Trophoblast cell (in vitro differentiated cells and primary cell): ENCODE measurements around the gene PAX6.

Experiments used
- DNase-seq, 2 donors: peaks; one replicate each; pipeline ENCODE4 v3.0.0-alpha.2; 2016
- H2AFZ ChIP-seq: 2 replicates; pipeline ENCODE4 v1.6.1; 2013; ENCODE audit warnings: low read length, moderate library complexity, mild to moderate bottlenecking; ENCODE audit not compliant: insufficient read depth, poor library complexity
- H2AK5ac ChIP-seq: 2 replicates; pipeline ENCODE4 v1.6.1; 2013; ENCODE audit warnings: mild to moderate bottlenecking, low read length
- H2BK120ac ChIP-seq: 2 replicates; pipeline ENCODE4 v1.6.1; 2013; ENCODE audit warnings: low read length, mild to moderate bottlenecking, moderate library complexity; ENCODE audit not compliant: insufficient read depth, poor library complexity
- H2BK12ac ChIP-seq: 2 replicates; pipeline ENCODE4 v1.6.1; 2013; ENCODE audit warnings: mild to moderate bottlenecking, low read length, moderate library complexity
- H2BK5ac ChIP-seq: 2 replicates; pipeline ENCODE4 v1.6.1; 2013; ENCODE audit warnings: low read length, low read depth, moderate library complexity, mild to moderate bottlenecking; ENCODE audit not compliant: poor library complexity
- H3K14ac ChIP-seq: 2 replicates; pipeline ENCODE4 v1.6.1; 2013; ENCODE audit warnings: mild to moderate bottlenecking, low read length
- H3K18ac ChIP-seq: 2 replicates; pipeline ENCODE4 v1.6.1; 2013; ENCODE audit warnings: mild to moderate bottlenecking, low read length
- H3K23ac ChIP-seq: 2 replicates; pipeline ENCODE4 v1.6.1; 2013; ENCODE audit warnings: low read length
- H3K27ac ChIP-seq: 2 replicates; pipeline ENCODE4 v1.5.1; 2013; ENCODE audit warnings: low read depth, mild to moderate bottlenecking, inconsistent platforms, low read length, moderate library complexity
- H3K27me3 ChIP-seq: 2 replicates; pipeline ENCODE4 v1.6.1; 2013; ENCODE audit warnings: inconsistent platforms, mild to moderate bottlenecking, low read length, moderate library complexity; ENCODE audit not compliant: insufficient read depth
- H3K36me3 ChIP-seq, 2 experiments: 1 replicate in 1 of 2; 2 replicates in 1 of 2; pipeline ENCODE4 v1.6.1; 2013; ENCODE audit warnings: low read length in 2 of 2, mild to moderate bottlenecking in 2 of 2, moderate library complexity in 1 of 2; ENCODE audit not compliant: insufficient read depth in 2 of 2, control insufficient read depth in 1 of 2
- H3K4ac ChIP-seq: 2 replicates; pipeline ENCODE4 v1.6.1; 2013; ENCODE audit warnings: low read depth, mild to moderate bottlenecking, low read length, moderate library complexity
- H3K4me1 ChIP-seq, 2 experiments: 1 replicate in 1 of 2; 2 replicates in 1 of 2; pipeline ENCODE4 v1.6.1; 2013; ENCODE audit warnings: low read length in 2 of 2, mild to moderate bottlenecking in 2 of 2, moderate library complexity in 1 of 2; ENCODE audit not compliant: insufficient read depth in 2 of 2, control insufficient read depth in 1 of 2
- H3K4me2 ChIP-seq: 2 replicates; pipeline ENCODE4 v1.6.1; 2013; ENCODE audit warnings: inconsistent platforms, mild to moderate bottlenecking, low read length, moderate library complexity
- H3K4me3 ChIP-seq: 2 replicates; pipeline ENCODE4 v1.5.1; 2013; ENCODE audit warnings: mild to moderate bottlenecking, low read depth, low read length, inconsistent platforms
- H3K79me1 ChIP-seq: one replicate; pipeline ENCODE4 v1.6.1; 2013; ENCODE audit warnings: low read length
- H3K79me2 ChIP-seq: 2 replicates; pipeline ENCODE4 v1.6.1; 2013; ENCODE audit warnings: low read length, mild to moderate bottlenecking; ENCODE audit not compliant: control insufficient read depth, insufficient read depth, poor library complexity
- H3K9ac ChIP-seq: 2 replicates; pipeline ENCODE4 v1.6.1; 2013; ENCODE audit warnings: mild to moderate bottlenecking, low read length
- H3K9me3 ChIP-seq: 2 replicates; pipeline ENCODE4 v1.6.1; 2013; ENCODE audit warnings: low read depth, mild to moderate bottlenecking, control low read depth, inconsistent platforms, low read length; ENCODE audit not compliant: insufficient read depth
- H4K12ac ChIP-seq: 2 replicates; pipeline ENCODE4 v1.6.1; 2013; ENCODE audit warnings: low read depth, mild to moderate bottlenecking, low read length, moderate library complexity
- H4K8ac ChIP-seq: 2 replicates; pipeline ENCODE4 v1.6.1; 2013; ENCODE audit warnings: low read depth, mild to moderate bottlenecking, low read length, moderate library complexity
- H4K91ac ChIP-seq: one replicate; pipeline ENCODE4 v1.6.1; 2013; ENCODE audit warnings: low read depth, mild to moderate bottlenecking, low read length, moderate library complexity
- WGBS: extraction: QIAGEN DNeasy Blood & Tissue Kit; methylation state at CpG from one replicate; pipeline ENCODE4 v1.1.7; 2013; ENCODE audit warnings: missing lambda C conversion rate; ENCODE audit not compliant: insufficient read length, insufficient coverage; ENCODE audit errors: extremely low coverage; 5-methylcytosine and 5-hydroxymethylcytosine counted together

The PAX6 gene

GRCh38 chr11:31799435-31800397, 11.4 kb downstream of the PAX6 start:
- H3K27ac ChIP-seq, result no peak overlapping the region
- no CpG with 5 or more reads among the region's 48 CpGs for WGBS

GRCh38 chr11:31798554-31799434, 12.3 kb downstream of the PAX6 start:
- no peak for DNase-seq
- H3K23ac ChIP-seq, result no peak overlapping the region
- no peak overlapping the region for H3K4ac ChIP-seq
- H2BK120ac ChIP-seq, result no peak overlapping the region
- peaks cover 78% of the 10 kb centered on the region for H3K27me3 ChIP-seq
- no peak overlapping the region for H3K4me3 ChIP-seq
- no CpG with 5 or more reads among the region's 60 CpGs for WGBS
- H3K4me2 ChIP-seq, result peak overlapping the region; percentile 58
- H2AK5ac ChIP-seq, result no peak overlapping the region
- no peak overlapping the region for H2BK12ac ChIP-seq
- no peak overlapping the region for H3K14ac ChIP-seq
- peaks cover 8% of the 10 kb centered on the region for H3K9me3 ChIP-seq
- H4K91ac ChIP-seq, result no peak overlapping the region
- no peaks in the 10 kb centered on the region for H3K79me2 ChIP-seq
- H3K4me1 ChIP-seq, result peaks cover 3 to 7% of the 10 kb centered on the region in 2 experiments
- no peaks in the 10 kb centered on the region for H3K36me3 ChIP-seq
- H2AFZ ChIP-seq, result no peak overlapping the region
- H3K18ac ChIP-seq, result no peak overlapping the region
- H3K27ac ChIP-seq, result no peak overlapping the region
- no peak overlapping the region for H4K8ac ChIP-seq
- H4K12ac ChIP-seq, result no peak overlapping the region
- no peaks in the 10 kb centered on the region for H3K79me1 ChIP-seq
- H2BK5ac ChIP-seq, result no peak overlapping the region
- H3K9ac ChIP-seq, result no peak overlapping the region

More at GRCh38 chr11:31799435-31800397, 11.4 kb downstream of the PAX6 start:
- Histone ChIP-seq H2AK5ac (no peak overlapping the region), H3K4me3 (no peak overlapping the region), H3K4me2 (peak overlapping the region; percentile 16), H3K9me3 (peaks cover 8% of the 10 kb centered on the region), H3K36me3 (no peaks in the 10 kb centered on the region), H3K4ac (no peak overlapping the region), H3K9ac (no peak overlapping the region), H3K14ac (no peak overlapping the region), H2BK12ac (no peak overlapping the region), H2AFZ (no peak overlapping the region), H3K4me1 (peaks cover 7 to 10% of the 10 kb centered on the region in 2 experiments), H4K12ac (no peak overlapping the region), H3K23ac (no peak overlapping the region), H2BK5ac (no peak overlapping the region), H2BK120ac (no peak overlapping the region), H3K27me3 (peaks cover 84% of the 10 kb centered on the region), H3K79me2 (no peaks in the 10 kb centered on the region), H4K91ac (no peak overlapping the region), H4K8ac (no peak overlapping the region), H3K18ac (no peak overlapping the region), H3K79me1 (no peaks in the 10 kb centered on the region)
- DNase-seq, result no peak

- Histone ChIP-seq H3K27ac (no peak overlapping the region), H2AFZ (no peak overlapping the region), H2BK12ac (no peak overlapping the region), H3K18ac (no peak overlapping the region), H3K79me2 (no peaks in the 10 kb centered on the region), H4K8ac (no peak overlapping the region), H3K9me3 (peaks cover 9% of the 10 kb centered on the region), H2BK5ac (no peak overlapping the region), H3K4me3 (no peak overlapping the region), H3K4me1 (peaks cover 3 to 7% of the 10 kb centered on the region in 2 experiments), H3K27me3 (peaks cover 73% of the 10 kb centered on the region), H2AK5ac (no peak overlapping the region), H2BK120ac (no peak overlapping the region), H4K12ac (no peak overlapping the region), H3K79me1 (no peaks in the 10 kb centered on the region), H4K91ac (no peak overlapping the region), H3K36me3 (no peaks in the 10 kb centered on the region), H3K23ac (no peak overlapping the region), H3K4ac (no peak overlapping the region), H3K14ac (no peak overlapping the region), H3K9ac (no peak overlapping the region), H3K4me2 (peak overlapping the region; percentile 58)
- WGBS, result no CpG with 5 or more reads among the region's 21 CpGs
- no peak for DNase-seq
These were observed 13.0 kb downstream of the PAX6 start for GRCh38 chr11:31798057-31798553.
